Parathyroid adenoma (tissue), 2 donors: Measurements from ENCODE around the gene IL1RN.
A peak's percentile ranks its signal among the peaks of the same experiment; 100 is the strongest.

ENCODE experiments used
- H2AFZ ChIP-seq: fragments of 300-600 bp; sonication (generic); one replicate; pipeline ENCODE4 v1.7.0; 2017; ENCODE audit warnings: antibody characterized with exemption, mild to moderate bottlenecking
- H3K27ac ChIP-seq: fragments of 300-600 bp; sonication (generic); one replicate; pipeline ENCODE4 v1.7.0; 2017
- H3K27me3 ChIP-seq: fragments of 300-600 bp; sonication (generic); one replicate; pipeline ENCODE4 v1.7.0; 2017; ENCODE audit warnings: low read length; ENCODE audit not compliant: control insufficient read depth, insufficient read depth
- H3K36me3 ChIP-seq: fragments of 300-600 bp; sonication (generic); one replicate; pipeline ENCODE4 v1.7.0; 2017; ENCODE audit warnings: low read length; ENCODE audit not compliant: control insufficient read depth, insufficient read depth
- H3K4me1 ChIP-seq: fragments of 300-600 bp; sonication (generic); one replicate; pipeline ENCODE4 v1.7.0; 2017; ENCODE audit warnings: control low read depth
- H3K4me2 ChIP-seq: fragments of 300-600 bp; sonication (generic); one replicate; pipeline ENCODE4 v1.7.0; 2017; ENCODE audit warnings: low read length
- H3K4me3 ChIP-seq: fragments of 300-600 bp; sonication (generic); one replicate; pipeline ENCODE4 v1.7.0; 2017; ENCODE audit warnings: low read depth, low read length
- H3K79me2 ChIP-seq: fragments of 300-600 bp; sonication (generic); one replicate; pipeline ENCODE4 v1.7.0; 2017; ENCODE audit warnings: control low read depth
- H3K9ac ChIP-seq: fragments of 300-600 bp; sonication (generic); one replicate; pipeline ENCODE4 v1.7.0; 2017; ENCODE audit warnings: mild to moderate bottlenecking
- H3K9me3 ChIP-seq: fragments of 300-600 bp; sonication (generic); one replicate; pipeline ENCODE4 v1.7.0; 2017; ENCODE audit warnings: low read length; ENCODE audit not compliant: control insufficient read depth
- CTCF ChIP-seq: fragments of 300-600 bp; sonication (generic); IDR thresholded peaks from one replicate; pipeline ENCODE4 v1.7.0; 2017; ENCODE audit warnings: antibody characterized with exemption, mild to moderate bottlenecking
- donor health status: primary hyperparathyroidism.

IL1RN gene

GRCh38 chr2:113141451-113141850 lies 14.1 kb downstream of the IL1RN start:
- peak overlapping the region; percentile 36 for H2AFZ ChIP-seq
- H3K4me1 ChIP-seq: peaks cover 9% of the 10 kb centered on the region
- no peak overlapping the region for H3K4me2 ChIP-seq
- H3K79me2 ChIP-seq: no peaks in the 10 kb centered on the region
- H3K36me3 ChIP-seq: no peaks in the 10 kb centered on the region
- no peaks in the 10 kb centered on the region for H3K9me3 ChIP-seq
- no peak for TF ChIP-seq CTCF
- no peaks in the 10 kb centered on the region for H3K27me3 ChIP-seq
- no peak overlapping the region for H3K27ac ChIP-seq
- H3K4me3 ChIP-seq: no peak overlapping the region
- no peak overlapping the region for H3K9ac ChIP-seq

GRCh38 chr2:113142290-113142689 lies 14.9 kb downstream of the IL1RN start:
- H3K9ac ChIP-seq: no peak overlapping the region
- peaks cover 9% of the 10 kb centered on the region for H3K4me1 ChIP-seq
- H3K4me2 ChIP-seq: no peak overlapping the region
- H3K36me3 ChIP-seq: no peaks in the 10 kb centered on the region
- no peak overlapping the region for H3K4me3 ChIP-seq
- H3K79me2 ChIP-seq: no peaks in the 10 kb centered on the region
- H2AFZ ChIP-seq: no peak overlapping the region
- no peaks in the 10 kb centered on the region for H3K9me3 ChIP-seq
- H3K27ac ChIP-seq: no peak overlapping the region
- no peaks in the 10 kb centered on the region for H3K27me3 ChIP-seq
- no peak for TF ChIP-seq CTCF

- TF ChIP-seq CTCF: no peak
- no peaks in the 10 kb centered on the region for H3K36me3 ChIP-seq
- H3K4me2 ChIP-seq: no peak overlapping the region
- no peak overlapping the region for H3K9ac ChIP-seq
- H3K27me3 ChIP-seq: no peaks in the 10 kb centered on the region
- no peak overlapping the region for H3K4me3 ChIP-seq
- H3K79me2 ChIP-seq: no peaks in the 10 kb centered on the region
- no peak overlapping the region for H3K27ac ChIP-seq
- H3K4me1 ChIP-seq: peaks cover 4% of the 10 kb centered on the region
- H3K9me3 ChIP-seq: no peaks in the 10 kb centered on the region
- H2AFZ ChIP-seq: no peak overlapping the region
These were observed 16.9 kb downstream of the IL1RN start for GRCh38 chr2:113144259-113144658.

- H3K79me2 ChIP-seq: no peaks in the 10 kb centered on the region
- no peak overlapping the region for H3K9ac ChIP-seq
- no peak overlapping the region for H2AFZ ChIP-seq
- no peak overlapping the region for H3K4me3 ChIP-seq
- H3K36me3 ChIP-seq: no peaks in the 10 kb centered on the region
- H3K9me3 ChIP-seq: no peaks in the 10 kb centered on the region
- no peak overlapping the region for H3K27ac ChIP-seq
- no peak overlapping the region for H3K4me2 ChIP-seq
- no peaks in the 10 kb centered on the region for H3K4me1 ChIP-seq
- TF ChIP-seq CTCF: no peak
- no peaks in the 10 kb centered on the region for H3K27me3 ChIP-seq
These were observed 21.5 kb downstream of the IL1RN start for GRCh38 chr2:113148606-113149552.
